Colonic mucosa (tissue), 4 donors: Measurements from ENCODE around the gene TTC17. TPM values are rescaled to one million over a fixed set of nuclear protein-coding genes. Genes with fewer than 3 reads are reported as not detected.

Experiments
- DNase-seq: peaks from one replicate; pipeline ENCODE4 v3.0.0-alpha.2; 2020
- H3K27ac ChIP-seq: fragments of 200-600 bp; one replicate; pipeline ENCODE4 v1.8.0; 2021
- H3K27me3 ChIP-seq: fragments of 200-600 bp; one replicate; pipeline ENCODE4 v1.8.0; 2021
- H3K36me3 ChIP-seq: fragments of 200-600 bp; one replicate; pipeline ENCODE4 v1.8.0; 2021
- H3K4me1 ChIP-seq: fragments of 200-600 bp; one replicate; pipeline ENCODE4 v1.8.0; 2021; ENCODE audit warnings: mild to moderate bottlenecking
- H3K4me3 ChIP-seq: fragments of 200-600 bp; one replicate; pipeline ENCODE4 v1.8.0; 2021
- H3K9ac ChIP-seq, 2 donors: one replicate each; pipeline ENCODE4 v1.7.0; 2013; ENCODE audit warnings: control low read depth in 2 of 2, low read depth in 2 of 2, low read length in 2 of 2
- H3K9me3 ChIP-seq: fragments of 200-600 bp; one replicate; pipeline ENCODE4 v1.8.0; 2021
- intact Hi-C: fragments of 100-400 bp; cut with DNase I; formaldehyde crosslinking; loops from one replicate; pipeline ENCODE4 v1.14.1; 2022
- total RNA-seq, 2 donors: library from RNA; stranded (reverse); fragmentation: NEBNext Ultra II Directional in 1 of 2; extraction: Animal tissue kit (Norgen Biotek cat#: 25700) in 1 of 2; gene quantifications; one replicate each; pipeline ENCODE4 v1.2.1, GENCODE V29; 2021
- TF ChIP-seq, protein P1 (sequence below): fragments of 200-600 bp; IDR thresholded peaks from one replicate; pipeline ENCODE4 v1.8.0; 2022; ENCODE audit warnings: antibody characterized with exemption, mild to moderate bottlenecking
- donor health status: healthy.
- donor health status: DM: no; HTN: no; CAD: no.
- donor health status: DM: no; HTN: no; CAD: no.

The TTC17 gene
- total RNA-seq, 2 donors from 2014 or later = 48.6 to 56.5 TPM

DNA sequence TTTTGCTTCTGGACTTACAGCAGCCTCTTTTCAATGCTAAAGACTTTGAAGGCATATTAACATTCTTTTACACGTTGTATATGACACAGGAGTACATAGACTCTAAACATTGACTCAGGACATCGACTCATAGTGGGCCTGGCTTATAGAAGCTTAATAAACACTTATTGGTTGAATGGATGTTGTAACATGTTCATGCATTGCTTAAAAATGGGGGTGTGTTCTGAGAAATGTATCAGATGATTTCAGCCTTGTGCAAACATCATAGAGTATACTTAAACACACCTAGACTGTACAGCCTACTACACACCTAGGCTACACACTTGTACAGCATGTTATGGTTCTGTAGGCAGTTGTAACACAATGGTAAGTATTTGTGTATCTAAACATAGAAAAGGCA is 17.9 kb downstream of the TTC17 start:
- no peaks in the 10 kb centered on the region for H3K4me1 ChIP-seq
- no peak overlapping the region for H3K9ac ChIP-seq
- no peaks in the 10 kb centered on the region for H3K36me3 ChIP-seq
- H3K27me3 ChIP-seq = no peaks in the 10 kb centered on the region
- intact Hi-C loops = no loop called here
- DNase-seq = no peak
- no peak overlapping the region for H3K4me3 ChIP-seq
- TF ChIP-seq, protein P1, sequence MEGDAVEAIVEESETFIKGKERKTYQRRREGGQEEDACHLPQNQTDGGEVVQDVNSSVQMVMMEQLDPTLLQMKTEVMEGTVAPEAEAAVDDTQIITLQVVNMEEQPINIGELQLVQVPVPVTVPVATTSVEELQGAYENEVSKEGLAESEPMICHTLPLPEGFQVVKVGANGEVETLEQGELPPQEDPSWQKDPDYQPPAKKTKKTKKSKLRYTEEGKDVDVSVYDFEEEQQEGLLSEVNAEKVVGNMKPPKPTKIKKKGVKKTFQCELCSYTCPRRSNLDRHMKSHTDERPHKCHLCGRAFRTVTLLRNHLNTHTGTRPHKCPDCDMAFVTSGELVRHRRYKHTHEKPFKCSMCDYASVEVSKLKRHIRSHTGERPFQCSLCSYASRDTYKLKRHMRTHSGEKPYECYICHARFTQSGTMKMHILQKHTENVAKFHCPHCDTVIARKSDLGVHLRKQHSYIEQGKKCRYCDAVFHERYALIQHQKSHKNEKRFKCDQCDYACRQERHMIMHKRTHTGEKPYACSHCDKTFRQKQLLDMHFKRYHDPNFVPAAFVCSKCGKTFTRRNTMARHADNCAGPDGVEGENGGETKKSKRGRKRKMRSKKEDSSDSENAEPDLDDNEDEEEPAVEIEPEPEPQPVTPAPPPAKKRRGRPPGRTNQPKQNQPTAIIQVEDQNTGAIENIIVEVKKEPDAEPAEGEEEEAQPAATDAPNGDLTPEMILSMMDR = no peak
- H3K27ac ChIP-seq = no peak overlapping the region
- H3K9me3 ChIP-seq = no peaks in the 10 kb centered on the region

DNA sequence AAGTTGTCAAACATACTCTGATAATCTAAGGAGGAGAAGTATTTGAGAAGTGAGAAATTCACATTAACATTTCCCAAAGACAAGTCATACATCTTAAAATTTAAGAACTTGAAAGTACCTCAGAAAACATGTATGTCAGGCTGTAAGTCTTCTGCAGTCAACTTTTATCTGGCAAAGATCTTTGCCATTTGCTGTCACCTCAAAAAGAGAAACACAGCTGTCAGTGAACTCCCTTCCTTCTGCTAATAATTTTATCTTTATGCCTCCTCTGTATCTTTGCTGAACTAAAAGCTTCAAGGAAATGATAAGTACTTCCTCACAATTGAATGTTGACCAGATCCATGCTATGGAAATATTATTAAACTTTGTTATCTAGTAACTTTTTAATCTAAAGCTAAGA is 18.7 kb downstream of the TTC17 start:
- H3K36me3 ChIP-seq = no peaks in the 10 kb centered on the region
- TF ChIP-seq, protein P1 = no peak
- no peak overlapping the region for H3K9ac ChIP-seq
- DNase-seq = no peak
- H3K9me3 ChIP-seq = no peaks in the 10 kb centered on the region
- H3K27me3 ChIP-seq = no peaks in the 10 kb centered on the region
- H3K4me1 ChIP-seq = no peaks in the 10 kb centered on the region
- intact Hi-C loops = no loop called here
- no peak overlapping the region for H3K27ac ChIP-seq
- H3K4me3 ChIP-seq = no peak overlapping the region

DNA sequence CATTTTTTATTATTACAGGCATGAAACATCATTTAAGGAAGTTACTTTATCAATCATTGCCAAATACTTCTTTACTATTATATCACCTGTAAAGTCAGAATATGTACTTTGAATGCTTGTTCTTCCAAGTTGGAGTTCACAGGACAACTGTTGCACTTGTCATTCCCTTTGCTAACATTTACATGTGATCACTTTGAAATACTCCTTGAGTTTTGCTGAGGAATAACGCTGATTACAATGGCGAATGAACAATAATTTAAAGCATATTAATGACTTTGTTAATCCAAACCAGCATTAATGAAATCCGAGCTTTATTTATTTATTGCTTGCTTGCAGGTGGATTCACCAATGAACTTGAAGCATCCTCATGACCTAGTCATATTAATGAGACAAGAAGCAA is 20.2 kb downstream of the TTC17 start:
- no peak for DNase-seq
- TF ChIP-seq, protein P1 = no peak
- Histone ChIP-seq H3K4me1 (no peaks in the 10 kb centered on the region), H3K4me3 (no peak overlapping the region), H3K27ac (no peak overlapping the region), H3K27me3 (no peaks in the 10 kb centered on the region), H3K9me3 (no peaks in the 10 kb centered on the region), H3K9ac (no peak overlapping the region), H3K36me3 (no peaks in the 10 kb centered on the region)
- intact Hi-C loops = no loop called here

DNA sequence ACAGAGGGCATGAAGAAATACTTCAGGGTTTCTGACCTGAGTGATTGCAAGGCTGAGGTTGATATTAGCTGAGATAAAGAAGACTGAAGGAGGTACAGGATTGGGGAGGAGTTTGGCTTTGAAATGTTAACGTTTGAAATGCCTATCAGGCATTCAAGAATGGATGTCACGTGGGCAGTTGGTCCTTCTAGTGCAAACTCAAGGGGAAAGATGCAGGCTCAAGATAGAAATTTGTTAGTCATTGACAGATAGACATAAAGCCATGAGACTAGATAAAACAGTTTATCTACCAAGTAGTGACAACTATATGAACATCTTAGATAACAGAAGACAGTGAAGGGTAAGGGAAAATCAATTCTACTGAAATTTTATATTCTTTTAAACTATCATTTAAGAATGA is 23.1 kb downstream of the TTC17 start:
- no peaks in the 10 kb centered on the region for H3K9me3 ChIP-seq
- no peak for DNase-seq
- H3K4me1 ChIP-seq = no peaks in the 10 kb centered on the region
- H3K27ac ChIP-seq = no peak overlapping the region
- H3K9ac ChIP-seq = no peak overlapping the region
- no peaks in the 10 kb centered on the region for H3K36me3 ChIP-seq
- H3K27me3 ChIP-seq = no peaks in the 10 kb centered on the region
- intact Hi-C loops = no loop called here
- no peak overlapping the region for H3K4me3 ChIP-seq
- TF ChIP-seq, protein P1 = no peak

DNA sequence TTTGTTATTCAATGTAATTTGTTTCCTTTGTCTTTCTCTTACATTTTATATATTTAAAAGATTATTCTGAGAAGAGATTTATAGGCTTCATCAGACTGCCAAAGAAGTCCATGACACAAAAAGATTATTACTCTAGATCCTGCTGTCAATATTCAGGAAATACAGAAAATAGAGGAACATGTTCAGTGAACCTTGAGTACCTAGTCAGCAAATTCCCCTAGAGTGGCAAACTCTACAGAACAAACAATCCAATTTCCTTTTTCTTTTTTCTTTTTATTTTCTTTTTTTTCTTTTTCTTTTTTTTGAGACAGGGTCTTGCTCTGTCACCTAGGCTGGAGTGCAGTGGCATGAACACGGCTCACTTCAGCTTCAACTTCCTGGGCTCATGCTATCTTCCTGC is 23.9 kb downstream of the TTC17 start:
- H3K4me1 ChIP-seq = no peaks in the 10 kb centered on the region
- H3K4me3 ChIP-seq = no peak overlapping the region
- intact Hi-C loops = no loop called here
- no peaks in the 10 kb centered on the region for H3K27me3 ChIP-seq
- H3K27ac ChIP-seq = no peak overlapping the region
- DNase-seq = no peak
- no peaks in the 10 kb centered on the region for H3K36me3 ChIP-seq
- TF ChIP-seq, protein P1 = no peak
- no peaks in the 10 kb centered on the region for H3K9me3 ChIP-seq
- no peak overlapping the region for H3K9ac ChIP-seq

DNA sequence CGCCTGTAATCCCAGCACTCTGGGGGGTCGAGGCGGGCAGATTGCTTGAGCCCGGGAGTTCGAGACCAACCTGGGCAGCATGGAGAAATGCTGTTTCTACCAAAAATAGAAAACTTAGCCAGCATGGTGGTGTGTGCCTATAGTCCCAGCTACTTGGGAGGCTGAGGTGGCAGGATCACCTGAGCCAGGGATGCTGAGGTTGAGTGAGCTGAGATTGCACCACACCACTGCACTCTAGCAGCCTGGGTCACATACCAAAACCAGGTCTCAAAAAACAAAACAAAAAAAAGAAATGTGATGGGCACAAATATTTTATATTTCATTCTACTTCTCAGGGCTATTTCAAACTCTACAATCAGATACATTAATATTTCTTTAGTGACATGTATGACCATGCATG is 25.7 kb downstream of the TTC17 start:
- no peaks in the 10 kb centered on the region for H3K9me3 ChIP-seq
- no peaks in the 10 kb centered on the region for H3K36me3 ChIP-seq
- no peak overlapping the region for H3K4me3 ChIP-seq
- H3K27me3 ChIP-seq = no peaks in the 10 kb centered on the region
- H3K4me1 ChIP-seq = no peaks in the 10 kb centered on the region
- TF ChIP-seq, protein P1 = no peak
- intact Hi-C loops = no loop called here
- no peak overlapping the region for H3K9ac ChIP-seq
- DNase-seq = no peak
- no peak overlapping the region for H3K27ac ChIP-seq
